GM06990 (cell line): ENCODE measurements around the gene CEACAM18.
"Not testable (repeated sequence)": the region's sequence is repeated elsewhere in the genome, so short reads cannot be mapped to it uniquely, and the experiment has no call there.

Source experiments
- DNase-seq: peaks from one replicate; pipeline ENCODE4 v3.0.0-alpha.2; 2011; ENCODE audit not compliant: insufficient read length; ENCODE audit errors: extremely low read depth
- H3K27me3 ChIP-seq: replicated peaks from 2 replicates; pipeline ENCODE4 v1.6.0; 2011; ENCODE audit warnings: low read length; ENCODE audit not compliant: control insufficient read depth, insufficient read depth
- H3K36me3 ChIP-seq: 2 replicates; pipeline ENCODE4 v1.5.1; 2011; ENCODE audit warnings: low read length; ENCODE audit not compliant: control insufficient read depth, insufficient read depth
- H3K4me3 ChIP-seq: replicated peaks from 2 replicates; pipeline ENCODE4 v1.5.1; 2011; ENCODE audit warnings: low read depth, mild to moderate bottlenecking, control low read depth, low read length
- CTCF ChIP-seq: IDR thresholded peaks from 2 replicates; pipeline ENCODE4 v1.5.1; 2011; ENCODE audit warnings: low read length, control low read depth, mild to moderate bottlenecking, inconsistent platforms; ENCODE audit not compliant: insufficient read depth, poor library complexity, severe bottlenecking

The CEACAM18 gene

GRCh38 chr19:51439021-51439465 is 39.3 kb upstream of the CEACAM18 start:
- Histone ChIP-seq H3K27me3 (no peaks in the 10 kb centered on the region; the same call in 1 of the 2 replicates), H3K4me3 (no peak overlapping the region), H3K36me3 (no peaks in the 10 kb centered on the region)
- no peak for DNase-seq
- peak; percentile 73 for TF ChIP-seq CTCF

- no peak for TF ChIP-seq CTCF
- H3K36me3 ChIP-seq = no peaks in the 10 kb centered on the region
- H3K4me3 ChIP-seq = no peak overlapping the region
- H3K27me3 ChIP-seq = no peaks in the 10 kb centered on the region; the same call in 1 of the 2 replicates
- DNase-seq = no peak
Observed at GRCh38 chr19:51440052-51440451, 38.3 kb upstream of the CEACAM18 start.

GRCh38 chr19:51440846-51441409 is 37.4 kb upstream of the CEACAM18 start:
- Histone ChIP-seq H3K27me3 (no peaks in the 10 kb centered on the region), H3K4me3 (no peak overlapping the region), H3K36me3 (no peaks in the 10 kb centered on the region)
- no peak for DNase-seq
- no peak for TF ChIP-seq CTCF

- Histone ChIP-seq H3K4me3 (peak overlapping the region; percentile 33), H3K36me3 (no peaks in the 10 kb centered on the region), H3K27me3 (no peaks in the 10 kb centered on the region)
- no peak for TF ChIP-seq CTCF
- peak; percentile 81 for DNase-seq
Observed at GRCh38 chr19:51441410-51442390, 36.6 kb upstream of the CEACAM18 start.

- H3K27me3 ChIP-seq, H3K36me3 ChIP-seq, DNase-seq, H3K4me3 ChIP-seq: not testable (repeated sequence)
Observed at GRCh38 chr19:51447510-51447909, 30.8 kb upstream of the CEACAM18 start.

GRCh38 chr19:51448011-51448410 is 30.3 kb upstream of the CEACAM18 start:
- H3K4me3 ChIP-seq = no peak overlapping the region
- H3K36me3 ChIP-seq = no peaks in the 10 kb centered on the region
- no peaks in the 10 kb centered on the region; the same call in 1 of the 2 replicates for H3K27me3 ChIP-seq
- TF ChIP-seq CTCF = no peak
- no peak for DNase-seq
